HUDEP-2 (cell line): Measurements from ENCODE around the gene ABLIM2.
"Not testable (repeated sequence)": the region's sequence is repeated elsewhere in the genome, so short reads cannot be mapped to it uniquely, and the experiment has no call there.

Experiments used
- DNase-seq, 76 experiments: peaks; one replicate each; lab custom pipeline; 2025; ENCODE audit not compliant: unreplicated experiment in 76 of 76; lab: John Stamatoyannopoulos, UW

ABLIM2 gene

GRCh38 chr4:7926822-7927221 is 231.8 kb downstream of the ABLIM2 start:
- DNase-seq: no peak

- no peak for DNase-seq
Observed at GRCh38 chr4:7924570-7924969, 234.0 kb downstream of the ABLIM2 start.

- no peak for DNase-seq
Observed at GRCh38 chr4:7924163-7924562, 234.4 kb downstream of the ABLIM2 start.

- DNase-seq: no peak
Observed at GRCh38 chr4:7922466-7922865, 236.1 kb downstream of the ABLIM2 start.

- DNase-seq: no peak
Observed at GRCh38 chr4:7918981-7919380, 239.6 kb downstream of the ABLIM2 start.

GRCh38 chr4:7918187-7918586 is 240.4 kb downstream of the ABLIM2 start:
- DNase-seq: not testable (repeated sequence)

GRCh38 chr4:7917669-7918068 is 240.9 kb downstream of the ABLIM2 start:
- DNase-seq: no peak

- no peak for DNase-seq
Observed at GRCh38 chr4:7915875-7916242, 242.8 kb downstream of the ABLIM2 start.
